HepG2 (cell line): ENCODE measurements around the gene COPS4. TPM values are rescaled to one million over a fixed set of nuclear protein-coding genes. Genes with fewer than 3 reads are reported as not detected.

Experiments used
- BORCS8-MEF2B ChIP-seq: sonication (generic); formaldehyde crosslinking; IDR thresholded peaks from 2 replicates; pipeline ENCODE4 v1.8.0; 2022; ENCODE audit warnings: mild to moderate bottlenecking, missing genetic modification reagents
- EEA1 ChIP-seq: sonication (generic); formaldehyde crosslinking; IDR thresholded peaks from 2 replicates; pipeline ENCODE4 v1.5.1; 2020; ENCODE audit warnings: mild to moderate bottlenecking, missing genetic modification reagents, borderline replicate concordance
- MTF1 ChIP-seq: sonication (generic); formaldehyde crosslinking; IDR thresholded peaks from 2 replicates; pipeline ENCODE4 v1.5.0; 2020; ENCODE audit warnings: missing genetic modification reagents
- RAD21 ChIP-seq: fragments of 450-650 bp; formaldehyde crosslinking; IDR thresholded peaks from 2 replicates; pipeline ENCODE4 v1.5.0; 2020; ENCODE audit warnings: mild to moderate bottlenecking
- SETDB1 ChIP-seq: sonication (generic); formaldehyde crosslinking; IDR thresholded peaks from 2 replicates; pipeline ENCODE4 v1.5.1; 2020; ENCODE audit warnings: missing genetic modification reagents, mild to moderate bottlenecking, borderline replicate concordance
- SMAD9 ChIP-seq: sonication (generic); formaldehyde crosslinking; IDR thresholded peaks from 2 replicates; pipeline ENCODE4 v1.5.1; 2020; ENCODE audit warnings: mild to moderate bottlenecking, missing genetic modification reagents
- ZFP90 ChIP-seq: sonication (generic); formaldehyde crosslinking; IDR thresholded peaks from 2 replicates; pipeline ENCODE4 v1.8.0; 2022; ENCODE audit warnings: missing genetic modification reagents, mild to moderate bottlenecking, inconsistent platforms, borderline replicate concordance
- ZKSCAN1 ChIP-seq: fragments of 150-350 bp; IDR thresholded peaks from 2 replicates; pipeline ENCODE4 v1.6.1; 2014; ENCODE audit warnings: low read length
- ZNF225 ChIP-seq: sonication (generic); formaldehyde crosslinking; IDR thresholded peaks from 2 replicates; pipeline ENCODE4 v1.4.0; 2020; ENCODE audit warnings: mild to moderate bottlenecking, missing genetic modification reagents
- ZNF468 ChIP-seq: sonication (generic); formaldehyde crosslinking; IDR thresholded peaks from 2 replicates; pipeline ENCODE4 v1.8.0; 2022; ENCODE audit warnings: mild to moderate bottlenecking, moderate library complexity, missing genetic modification reagents
- ZNF672 ChIP-seq: sonication (generic); formaldehyde crosslinking; IDR thresholded peaks from 2 replicates; pipeline ENCODE4 v1.8.1; 2022; ENCODE audit warnings: missing genetic modification reagents
- ZNF703 ChIP-seq: sonication (generic); formaldehyde crosslinking; IDR thresholded peaks from 2 replicates; pipeline ENCODE4 v1.5.1; 2020; ENCODE audit warnings: missing genetic modification reagents, mild to moderate bottlenecking, moderate library complexity, borderline replicate concordance
- ZNF781 ChIP-seq: sonication (generic); formaldehyde crosslinking; IDR thresholded peaks from 2 replicates; pipeline ENCODE4 v1.5.1; 2020; ENCODE audit warnings: borderline replicate concordance, mild to moderate bottlenecking, missing genetic modification reagents; ENCODE audit errors: not compliant biosample characterization
- ZZZ3 ChIP-seq: sonication (generic); formaldehyde crosslinking; IDR thresholded peaks from 2 replicates; pipeline ENCODE4 v1.4.0; 2020; ENCODE audit warnings: missing genetic modification reagents, mild to moderate bottlenecking, borderline replicate concordance
- polyA plus RNA-seq, 8 experiments: library from polyadenylated mRNA; depleted of rRNA in 3 of 8; stranded (reverse) in 7 of 8; unstranded in 1 of 8; fragments of >200 nt; fragmentation: Illumina TruSeq in 4 of 8; extraction: Trizol in 4 of 8; gene quantifications; 2 replicates each; pipeline versions ENCODE4 v1.2.1 to v1.2.3, GENCODE V29; 2011 to 2016; ENCODE audit warnings: low read depth in 4 of 8, missing spikeins in 1 of 8, mixed read lengths in 1 of 8; ENCODE audit not compliant: insufficient read depth in 1 of 8
- total RNA-seq, 5 experiments: library from RNA; depleted of rRNA; stranded (reverse); fragments of >200 nt; fragmentation: Illumina TruSeq; extraction: Trizol; gene quantifications; 2 replicates each; pipeline ENCODE4 v1.2.3, GENCODE V29; 2016; ENCODE audit warnings: low read depth in 1 of 5
- TF ChIP-seq, protein P1 (sequence below): sonication (generic); formaldehyde crosslinking; IDR thresholded peaks from 2 replicates; pipeline ENCODE4 v1.8.0; 2022; ENCODE audit warnings: mild to moderate bottlenecking, missing genetic modification reagents, moderate library complexity
- TF ChIP-seq, protein P2 (sequence below): sonication (generic); formaldehyde crosslinking; IDR thresholded peaks from 2 replicates; pipeline ENCODE4 v1.9.0; 2022; ENCODE audit warnings: missing genetic modification reagents, mild to moderate bottlenecking, borderline replicate concordance
- TF ChIP-seq, protein P3 (sequence below): sonication (generic); formaldehyde crosslinking; IDR thresholded peaks from 2 replicates; pipeline ENCODE4 v1.4.0; 2020; ENCODE audit warnings: missing genetic modification reagents
- TF ChIP-seq, protein P4 (sequence below): sonication (generic); formaldehyde crosslinking; IDR thresholded peaks from 2 replicates; pipeline ENCODE4 v1.4.0; 2020; ENCODE audit warnings: missing genetic modification reagents

The COPS4 gene
- total and polyA plus RNA-seq, 2 of the 13 experiments (the other 11 are each of a cell fraction or from before 2014, with no cell fraction given): 28.8 to 52.5 TPM

DNA sequence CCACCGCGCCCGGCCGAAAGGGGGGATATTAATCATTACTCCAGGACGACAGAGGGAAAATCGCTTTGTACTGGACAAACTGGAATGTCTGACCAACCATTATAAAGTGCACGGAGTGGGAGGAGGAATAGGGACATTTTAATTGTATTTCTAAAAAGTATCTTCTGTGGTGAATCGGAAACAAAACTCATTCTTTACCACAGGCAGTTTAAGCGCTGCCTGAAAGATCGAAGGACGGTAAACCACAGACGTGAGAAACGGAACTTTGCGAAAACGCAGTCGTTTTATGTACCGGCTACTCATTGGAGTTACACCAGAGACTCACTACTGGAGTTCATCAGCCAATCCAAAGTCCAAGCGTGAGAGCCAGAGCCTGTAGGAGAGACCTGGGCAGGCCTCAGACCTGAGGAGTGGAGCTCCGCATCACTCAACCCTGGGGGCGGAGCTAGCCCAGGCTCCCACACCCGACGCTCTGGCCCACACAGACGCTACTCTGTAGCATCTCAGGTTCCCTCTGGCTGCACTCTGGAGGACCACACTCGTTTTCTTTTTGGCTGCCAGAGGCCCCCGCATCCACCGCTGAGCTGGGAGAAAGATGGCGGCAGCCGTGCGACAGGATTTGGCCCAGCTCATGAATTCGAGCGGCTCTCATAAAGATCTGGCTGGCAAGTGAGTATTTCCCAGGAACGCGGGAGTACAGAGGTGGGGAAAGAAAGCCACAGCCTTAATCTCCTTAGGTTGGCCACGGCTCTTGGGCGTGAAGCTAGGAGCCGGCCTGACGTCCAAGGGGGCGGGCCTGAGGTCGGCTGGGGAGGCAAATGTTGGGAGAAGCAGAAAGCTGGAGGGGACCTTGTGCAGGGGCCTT, at the start of gene COPS4 (continued):
- no peak for TF ChIP-seq ZNF703
- no peak for TF ChIP-seq SMAD9
- TF ChIP-seq, protein P1, sequence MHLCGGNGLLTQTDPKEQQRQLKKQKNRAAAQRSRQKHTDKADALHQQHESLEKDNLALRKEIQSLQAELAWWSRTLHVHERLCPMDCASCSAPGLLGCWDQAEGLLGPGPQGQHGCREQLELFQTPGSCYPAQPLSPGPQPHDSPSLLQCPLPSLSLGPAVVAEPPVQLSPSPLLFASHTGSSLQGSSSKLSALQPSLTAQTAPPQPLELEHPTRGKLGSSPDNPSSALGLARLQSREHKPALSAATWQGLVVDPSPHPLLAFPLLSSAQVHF (CRISPR knock-in tag): no peak
- TF ChIP-seq SETDB1 (CRISPR knock-in tag): peak; percentile 21; the same call in 1 of the 2 replicates
- TF ChIP-seq ZNF672: no peak
- peak; percentile 93 for TF ChIP-seq ZZZ3
- TF ChIP-seq ZKSCAN1: 0 out of 2 replicates have a peak, but pooled peaks have one; percentile 64
- TF ChIP-seq EEA1 (CRISPR knock-in tag): no peak
- TF ChIP-seq ZNF781: peak; percentile 6
- TF ChIP-seq ZFP90 (CRISPR knock-in tag): no peak; the same call in 1 of the 2 replicates
- TF ChIP-seq ZNF468 (CRISPR knock-in tag): no peak; the same call in 1 of the 2 replicates
- TF ChIP-seq, protein P2, sequence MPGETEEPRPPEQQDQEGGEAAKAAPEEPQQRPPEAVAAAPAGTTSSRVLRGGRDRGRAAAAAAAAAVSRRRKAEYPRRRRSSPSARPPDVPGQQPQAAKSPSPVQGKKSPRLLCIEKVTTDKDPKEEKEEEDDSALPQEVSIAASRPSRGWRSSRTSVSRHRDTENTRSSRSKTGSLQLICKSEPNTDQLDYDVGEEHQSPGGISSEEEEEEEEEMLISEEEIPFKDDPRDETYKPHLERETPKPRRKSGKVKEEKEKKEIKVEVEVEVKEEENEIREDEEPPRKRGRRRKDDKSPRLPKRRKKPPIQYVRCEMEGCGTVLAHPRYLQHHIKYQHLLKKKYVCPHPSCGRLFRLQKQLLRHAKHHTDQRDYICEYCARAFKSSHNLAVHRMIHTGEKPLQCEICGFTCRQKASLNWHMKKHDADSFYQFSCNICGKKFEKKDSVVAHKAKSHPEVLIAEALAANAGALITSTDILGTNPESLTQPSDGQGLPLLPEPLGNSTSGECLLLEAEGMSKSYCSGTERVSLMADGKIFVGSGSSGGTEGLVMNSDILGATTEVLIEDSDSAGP: peak; percentile 83
- TF ChIP-seq, protein P3, sequence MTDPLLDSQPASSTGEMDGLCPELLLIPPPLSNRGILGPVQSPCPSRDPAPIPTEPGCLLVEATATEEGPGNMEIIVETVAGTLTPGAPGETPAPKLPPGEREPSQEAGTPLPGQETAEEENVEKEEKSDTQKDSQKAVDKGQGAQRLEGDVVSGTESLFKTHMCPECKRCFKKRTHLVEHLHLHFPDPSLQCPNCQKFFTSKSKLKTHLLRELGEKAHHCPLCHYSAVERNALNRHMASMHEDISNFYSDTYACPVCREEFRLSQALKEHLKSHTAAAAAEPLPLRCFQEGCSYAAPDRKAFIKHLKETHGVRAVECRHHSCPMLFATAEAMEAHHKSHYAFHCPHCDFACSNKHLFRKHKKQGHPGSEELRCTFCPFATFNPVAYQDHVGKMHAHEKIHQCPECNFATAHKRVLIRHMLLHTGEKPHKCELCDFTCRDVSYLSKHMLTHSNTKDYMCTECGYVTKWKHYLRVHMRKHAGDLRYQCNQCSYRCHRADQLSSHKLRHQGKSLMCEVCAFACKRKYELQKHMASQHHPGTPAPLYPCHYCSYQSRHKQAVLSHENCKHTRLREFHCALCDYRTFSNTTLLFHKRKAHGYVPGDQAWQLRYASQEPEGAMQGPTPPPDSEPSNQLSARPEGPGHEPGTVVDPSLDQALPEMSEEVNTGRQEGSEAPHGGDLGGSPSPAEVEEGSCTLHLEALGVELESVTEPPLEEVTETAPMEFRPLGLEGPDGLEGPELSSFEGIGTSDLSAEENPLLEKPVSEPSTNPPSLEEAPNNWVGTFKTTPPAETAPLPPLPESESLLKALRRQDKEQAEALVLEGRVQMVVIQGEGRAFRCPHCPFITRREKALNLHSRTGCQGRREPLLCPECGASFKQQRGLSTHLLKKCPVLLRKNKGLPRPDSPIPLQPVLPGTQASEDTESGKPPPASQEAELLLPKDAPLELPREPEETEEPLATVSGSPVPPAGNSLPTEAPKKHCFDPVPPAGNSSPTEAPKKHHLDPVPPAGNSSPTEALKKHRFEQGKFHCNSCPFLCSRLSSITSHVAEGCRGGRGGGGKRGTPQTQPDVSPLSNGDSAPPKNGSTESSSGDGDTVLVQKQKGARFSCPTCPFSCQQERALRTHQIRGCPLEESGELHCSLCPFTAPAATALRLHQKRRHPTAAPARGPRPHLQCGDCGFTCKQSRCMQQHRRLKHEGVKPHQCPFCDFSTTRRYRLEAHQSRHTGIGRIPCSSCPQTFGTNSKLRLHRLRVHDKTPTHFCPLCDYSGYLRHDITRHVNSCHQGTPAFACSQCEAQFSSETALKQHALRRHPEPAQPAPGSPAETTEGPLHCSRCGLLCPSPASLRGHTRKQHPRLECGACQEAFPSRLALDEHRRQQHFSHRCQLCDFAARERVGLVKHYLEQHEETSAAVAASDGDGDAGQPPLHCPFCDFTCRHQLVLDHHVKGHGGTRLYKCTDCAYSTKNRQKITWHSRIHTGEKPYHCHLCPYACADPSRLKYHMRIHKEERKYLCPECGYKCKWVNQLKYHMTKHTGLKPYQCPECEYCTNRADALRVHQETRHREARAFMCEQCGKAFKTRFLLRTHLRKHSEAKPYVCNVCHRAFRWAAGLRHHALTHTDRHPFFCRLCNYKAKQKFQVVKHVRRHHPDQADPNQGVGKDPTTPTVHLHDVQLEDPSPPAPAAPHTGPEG: 0 out of 2 replicates have a peak, but pooled peaks have one; percentile 57
- TF ChIP-seq MTF1 (CRISPR knock-in tag): no peak
- TF ChIP-seq, protein P4, sequence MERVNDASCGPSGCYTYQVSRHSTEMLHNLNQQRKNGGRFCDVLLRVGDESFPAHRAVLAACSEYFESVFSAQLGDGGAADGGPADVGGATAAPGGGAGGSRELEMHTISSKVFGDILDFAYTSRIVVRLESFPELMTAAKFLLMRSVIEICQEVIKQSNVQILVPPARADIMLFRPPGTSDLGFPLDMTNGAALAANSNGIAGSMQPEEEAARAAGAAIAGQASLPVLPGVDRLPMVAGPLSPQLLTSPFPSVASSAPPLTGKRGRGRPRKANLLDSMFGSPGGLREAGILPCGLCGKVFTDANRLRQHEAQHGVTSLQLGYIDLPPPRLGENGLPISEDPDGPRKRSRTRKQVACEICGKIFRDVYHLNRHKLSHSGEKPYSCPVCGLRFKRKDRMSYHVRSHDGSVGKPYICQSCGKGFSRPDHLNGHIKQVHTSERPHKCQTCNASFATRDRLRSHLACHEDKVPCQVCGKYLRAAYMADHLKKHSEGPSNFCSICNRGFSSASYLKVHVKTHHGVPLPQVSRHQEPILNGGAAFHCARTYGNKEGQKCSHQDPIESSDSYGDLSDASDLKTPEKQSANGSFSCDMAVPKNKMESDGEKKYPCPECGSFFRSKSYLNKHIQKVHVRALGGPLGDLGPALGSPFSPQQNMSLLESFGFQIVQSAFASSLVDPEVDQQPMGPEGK (CRISPR knock-in tag): peak; percentile 46
- peak; percentile 27; the same call in 1 of the 2 replicates for TF ChIP-seq ZNF225 (CRISPR knock-in tag)
- TF ChIP-seq RAD21 (CRISPR knock-in tag): peak; percentile 47; the same call in 1 of the 2 replicates
- peak; percentile 78; the same call in 1 of the 2 replicates for TF ChIP-seq BORCS8-MEF2B (CRISPR knock-in tag)
